HG03280 (cell line): Measurements from ENCODE around the gene KRT83.

Experiments
- ATAC-seq: cut with Tn5 transposase; IDR thresholded peaks from one replicate; pipeline ENCODE4 v1.9.1; 2021; ENCODE audit warnings: mild to moderate bottlenecking, moderate library complexity; ENCODE audit not compliant: unreplicated experiment

KRT83 gene

GRCh38 chr12:52268212-52268611 lies 53.0 kb downstream of the KRT83 start:
- ATAC-seq: no peak

- ATAC-seq: no peak
Measured at GRCh38 chr12:52267699-52268098, 53.5 kb downstream of the KRT83 start.

GRCh38 chr12:52267266-52267665 lies 53.9 kb downstream of the KRT83 start:
- ATAC-seq: no peak

GRCh38 chr12:52266514-52266913 lies 54.7 kb downstream of the KRT83 start:
- ATAC-seq: no peak

GRCh38 chr12:52264435-52264825 lies 56.8 kb downstream of the KRT83 start:
- no peak for ATAC-seq
